NCI-H1105 treated with DMSO at 0.1 percent for 48 hours (cell line): ENCODE measurements around the gene OR2AG2.

ENCODE experiments used
- DNase-seq: peaks from one replicate; lab custom pipeline; 2025; lab: John Stamatoyannopoulos, UW

The OR2AG2 gene

GRCh38 chr11:6742260-6742659, 29.5 kb downstream of the OR2AG2 start:
- no peak for DNase-seq

GRCh38 chr11:6738590-6738989, 33.2 kb downstream of the OR2AG2 start:
- no peak for DNase-seq

- DNase-seq = peak; percentile 34
Measured at GRCh38 chr11:6737872-6738466, 33.8 kb downstream of the OR2AG2 start.

- DNase-seq = no peak
Measured at GRCh38 chr11:6736495-6737121, 35.2 kb downstream of the OR2AG2 start.

- DNase-seq = no peak
Measured at GRCh38 chr11:6735306-6735705, 36.5 kb downstream of the OR2AG2 start.

GRCh38 chr11:6734616-6735015, 37.2 kb downstream of the OR2AG2 start:
- no peak for DNase-seq

GRCh38 chr11:6733326-6734275, 38.2 kb downstream of the OR2AG2 start:
- DNase-seq = no peak

- DNase-seq = no peak
Measured at GRCh38 chr11:6727971-6728760, 43.6 kb downstream of the OR2AG2 start.

- DNase-seq = no peak
Measured at GRCh38 chr11:6725386-6725896, 46.3 kb downstream of the OR2AG2 start.

GRCh38 chr11:6724013-6724412, 47.8 kb downstream of the OR2AG2 start:
- DNase-seq = no peak

- DNase-seq = no peak
Measured at GRCh38 chr11:6721343-6721742, 50.4 kb downstream of the OR2AG2 start.

- DNase-seq = no peak
Measured at GRCh38 chr11:6719576-6719975, 52.2 kb downstream of the OR2AG2 start.

- no peak for DNase-seq
Measured at GRCh38 chr11:6717426-6717825, 54.4 kb downstream of the OR2AG2 start.
